ENCODE results near the gene HTN1. TPM values are rescaled to one million over a fixed set of nuclear protein-coding genes. Genes with fewer than 3 reads are reported as not detected.
"Not testable (repeated sequence)": the region's sequence is repeated elsewhere in the genome, so short reads cannot be mapped to it uniquely, and the experiment has no call there.

HTN1 gene
- total and polyA plus RNA-seq, 9 of the 15 experiments (the other 6 are each of a cell fraction or from before 2014, with no cell fraction given), result not detected

GRCh38 chr4:70027011-70027410 lies 23.2 kb upstream of the HTN1 start (continued):
- TF ChIP-seq, protein P1, sequence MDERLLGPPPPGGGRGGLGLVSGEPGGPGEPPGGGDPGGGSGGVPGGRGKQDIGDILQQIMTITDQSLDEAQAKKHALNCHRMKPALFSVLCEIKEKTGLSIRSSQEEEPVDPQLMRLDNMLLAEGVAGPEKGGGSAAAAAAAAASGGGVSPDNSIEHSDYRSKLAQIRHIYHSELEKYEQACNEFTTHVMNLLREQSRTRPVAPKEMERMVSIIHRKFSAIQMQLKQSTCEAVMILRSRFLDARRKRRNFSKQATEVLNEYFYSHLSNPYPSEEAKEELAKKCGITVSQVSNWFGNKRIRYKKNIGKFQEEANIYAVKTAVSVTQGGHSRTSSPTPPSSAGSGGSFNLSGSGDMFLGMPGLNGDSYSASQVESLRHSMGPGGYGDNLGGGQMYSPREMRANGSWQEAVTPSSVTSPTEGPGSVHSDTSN (CRISPR knock-in tag; IDR thresholded peaks at IDR 0.05; ENCODE audit: low read depth), result no peak
- TF ChIP-seq, protein P1 (tag; conservative IDR thresholded peaks at IDR 0.05; ENCODE audit: low read depth), result no peak
- no peak for TF ChIP-seq GTF2F1 (IDR thresholded peaks at IDR 0.05; ENCODE audit: low read depth, low read length)
- no peak for TF ChIP-seq CREB5 (CRISPR knock-in tag; IDR thresholded peaks at IDR 0.05)
- TF ChIP-seq ARHGAP35 (IDR thresholded peaks at IDR 0.05; ENCODE audit: partially characterized antibody), result no peak

DNA sequence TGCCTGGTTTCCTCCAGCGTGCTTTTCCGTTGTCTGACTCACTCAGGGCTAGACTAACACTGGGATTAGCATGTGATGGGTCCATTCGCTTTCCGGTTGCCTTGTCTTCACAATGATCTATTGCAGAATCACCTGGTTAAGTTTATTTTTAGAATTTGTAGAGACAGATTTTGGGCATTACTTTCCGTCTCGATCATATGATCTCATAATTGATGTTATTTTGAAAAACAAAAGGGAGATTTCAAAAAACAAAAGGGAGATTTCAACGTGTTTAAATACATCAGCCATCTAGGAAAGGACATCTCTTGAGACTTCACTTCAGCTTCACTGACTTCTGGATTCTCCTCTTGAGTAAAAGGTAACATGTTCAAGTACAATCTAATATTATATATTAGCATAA lies 22.1 kb upstream of the HTN1 start, which contains the start of gene HTN3:
TSS of gene HTN3 (plus strand) at position 301 of the 400 bp plus-strand sequence. CDS start 2,282 bp downstream, outside the sequence.
- H2AFZ ChIP-seq (ENCODE audit: low read depth, low read length); H3K9ac ChIP-seq (ENCODE audit: insufficient read depth in 1 of 2, low read depth in 2 of 2, low read length in 2 of 2); POLR2A ChIA-PET; CTCF ChIA-PET (ENCODE audit: low intra/inter-chr PET ratio); BruUV-seq (replicated peaks); DNase-seq (ENCODE audit: extremely low read depth in 1 of 4, low spot score in 3 of 4); intact Hi-C loops (cut with micrococcal nuclease); H3K79me2 ChIP-seq (ENCODE audit: control insufficient read depth, insufficient read depth, low read length); in situ Hi-C loops (cut with MboI); H3K36me3 ChIP-seq (ENCODE audit: control insufficient read depth, insufficient read depth, low read length); H3K4me1 ChIP-seq (replicated peaks in 1 of 2; ENCODE audit: control insufficient read depth in 2 of 2, insufficient read depth in 2 of 2, low read length in 2 of 2); H3K4me3 ChIP-seq; H3K27ac ChIP-seq (ENCODE audit: extremely low read depth, low read depth, low read length); ATAC-seq; H3K9me3 ChIP-seq (replicated peaks; ENCODE audit: control insufficient read depth, insufficient read depth, low read depth, low read length); H3K27me3 ChIP-seq (ENCODE audit: control insufficient read depth in 2 of 2, insufficient read depth in 2 of 2, low read length in 2 of 2); H4K20me1 ChIP-seq (replicated peaks; ENCODE audit: control insufficient read depth, insufficient read depth, low read length); H3K4me2 ChIP-seq (ENCODE audit: insufficient read depth, low read length); H3K9me1 ChIP-seq (ENCODE audit: control insufficient read depth, insufficient read depth, low read length); FAIRE-seq: not testable (repeated sequence)
- WGBS (ENCODE audit: insufficient coverage, low coverage, missing lambda C conversion rate), result 2% methylated on average over 5 of the region's 7 CpGs

DNA sequence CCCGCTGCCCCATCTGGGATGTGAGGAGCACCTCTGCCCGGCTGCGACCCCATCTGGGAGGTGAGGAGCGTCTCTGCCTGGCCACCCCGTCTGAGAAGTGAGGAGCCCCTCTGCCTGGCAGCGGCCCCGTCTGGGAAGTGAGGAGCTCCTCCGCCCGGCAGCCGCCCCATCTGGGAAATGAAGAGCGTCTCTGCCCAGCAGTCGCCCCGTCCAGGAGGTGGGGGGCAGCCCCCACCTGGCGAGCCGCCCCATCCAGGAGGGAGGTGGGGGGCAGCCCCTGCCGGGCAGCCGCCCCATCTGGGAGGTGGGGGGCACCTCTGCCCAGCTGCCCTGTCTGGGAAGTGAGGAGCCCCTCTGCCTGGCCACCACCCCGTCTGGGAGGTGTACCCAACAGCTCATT lies 12.7 kb upstream of the HTN1 start:
- POLR2A ChIA-PET; H3K27me3 ChIP-seq (ENCODE audit: control insufficient read depth in 2 of 2, insufficient read depth in 2 of 2, low read length in 2 of 2); H3K4me2 ChIP-seq (ENCODE audit: insufficient read depth, low read length); H2AFZ ChIP-seq (ENCODE audit: low read depth, low read length); H3K9ac ChIP-seq (ENCODE audit: insufficient read depth in 1 of 2, low read depth in 2 of 2, low read length in 2 of 2); H3K36me3 ChIP-seq (ENCODE audit: control insufficient read depth, insufficient read depth, low read length); H4K20me1 ChIP-seq (replicated peaks; ENCODE audit: control insufficient read depth, insufficient read depth, low read length); DNase-seq (ENCODE audit: extremely low read depth in 1 of 4, low spot score in 3 of 4); BruUV-seq (replicated peaks); H3K4me3 ChIP-seq; ATAC-seq; intact Hi-C loops (cut with micrococcal nuclease); in situ Hi-C loops (cut with MboI); H3K79me2 ChIP-seq (ENCODE audit: control insufficient read depth, insufficient read depth, low read length); H3K27ac ChIP-seq (ENCODE audit: extremely low read depth, low read depth, low read length); FAIRE-seq; H3K4me1 ChIP-seq (replicated peaks in 1 of 2; ENCODE audit: control insufficient read depth in 2 of 2, insufficient read depth in 2 of 2, low read length in 2 of 2); H3K9me1 ChIP-seq (ENCODE audit: control insufficient read depth, insufficient read depth, low read length); H3K9me3 ChIP-seq (replicated peaks; ENCODE audit: control insufficient read depth, insufficient read depth, low read depth, low read length); CTCF ChIA-PET (ENCODE audit: low intra/inter-chr PET ratio): not testable (repeated sequence)
- 0% methylated on average over 8 of the region's 18 CpGs for WGBS (ENCODE audit: insufficient coverage, low coverage, missing lambda C conversion rate)

Measured in K562 (cell line).